HL-60 (cell line): Measurements from ENCODE around the gene ANAPC2.
"Not testable (repeated sequence)": the region's sequence is repeated elsewhere in the genome, so short reads cannot be mapped to it uniquely, and the experiment has no call there.

Experiments
- DNase-seq, 2 experiments: peaks; one replicate each; pipeline ENCODE4 v3.0.0-alpha.2; 2010 to 2020; ENCODE audit warnings: low read depth in 1 of 2, low spot score in 1 of 2
- H3K27ac ChIP-seq: fragments of 250-450 bp; sonication (Bioruptor Pico); replicated peaks from 2 replicates; pipeline ENCODE4 v1.5.1; 2020; ENCODE audit warnings: mild to moderate bottlenecking, moderate library complexity
- H3K27me3 ChIP-seq: fragments of 250-450 bp; sonication (Bioruptor Pico); 2 replicates; pipeline ENCODE4 v1.5.1; 2021; ENCODE audit warnings: mild to moderate bottlenecking, moderate library complexity; ENCODE audit not compliant: insufficient read depth, poor library complexity, severe bottlenecking
- H3K4me3 ChIP-seq: replicated peaks from 2 replicates; pipeline ENCODE4 v1.5.1; 2011; ENCODE audit warnings: mild to moderate bottlenecking, control low read depth, low read length; ENCODE audit not compliant: insufficient read depth
- CTCF ChIP-seq: IDR thresholded peaks from one replicate; pipeline ENCODE4 v1.5.1; 2011; ENCODE audit warnings: low read length, control low read depth, inconsistent platforms; ENCODE audit not compliant: insufficient read depth
- GABPA ChIP-seq: IDR thresholded peaks from 2 replicates; pipeline ENCODE4 v1.6.1; 2012; ENCODE audit warnings: low read depth
- POLR2AphosphoS5 ChIP-seq: IDR thresholded peaks from 2 replicates; pipeline ENCODE4 v1.6.1; 2012; ENCODE audit warnings: low read depth
- REST ChIP-seq: IDR thresholded peaks from 2 replicates; pipeline ENCODE4 v1.6.1; 2012; ENCODE audit warnings: low read depth; ENCODE audit not compliant: insufficient replicate concordance
- SPI1 ChIP-seq: IDR thresholded peaks from 2 replicates; pipeline ENCODE4 v1.6.1; 2012; ENCODE audit warnings: low read depth, mild to moderate bottlenecking, borderline replicate concordance

Gene ANAPC2

GRCh38 chr9:137136261-137136880, 52.0 kb downstream of the ANAPC2 start:
- no peak for DNase-seq
- H3K27me3 ChIP-seq = peaks cover 45% of the 10 kb centered on the region
- TF ChIP-seq CTCF (no peak), GABPA (no peak), REST (no peak), SPI1 (no peak), POLR2AphosphoS5 (no peak)

GRCh38 chr9:137135154-137135553, 53.2 kb downstream of the ANAPC2 start:
- not testable (repeated sequence) for H3K4me3 ChIP-seq, H3K27ac ChIP-seq, DNase-seq
- H3K27me3 ChIP-seq = peaks cover 40% of the 10 kb centered on the region

More at GRCh38 chr9:137136261-137136880, 52.0 kb downstream of the ANAPC2 start:
- Histone ChIP-seq H3K4me3 (no peak overlapping the region), H3K27ac (no peak overlapping the region)

DNA sequence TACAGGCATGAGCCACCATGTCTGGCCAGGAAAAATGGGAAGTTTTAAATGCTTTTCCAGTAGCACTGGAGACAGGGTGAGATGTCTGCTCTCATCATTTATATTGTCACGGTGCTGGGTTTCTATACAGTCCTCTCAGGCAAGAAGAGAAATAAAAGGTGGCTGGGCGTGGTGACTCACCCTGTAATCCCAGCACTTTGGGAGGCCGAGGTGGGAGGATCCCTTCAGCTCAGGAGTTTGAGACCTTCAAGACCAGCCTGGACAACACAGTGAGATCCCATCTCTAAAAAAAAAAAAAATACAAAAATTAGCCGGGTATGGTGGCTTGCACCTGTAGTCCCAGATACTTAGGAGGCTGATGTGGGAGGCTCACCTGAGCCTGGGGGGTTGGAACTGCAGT, 54.2 kb downstream of the ANAPC2 start:
- Histone ChIP-seq H3K27me3 (peaks cover 33% of the 10 kb centered on the region), H3K27ac (no peak overlapping the region), H3K4me3 (no peak overlapping the region)
- TF ChIP-seq CTCF (no peak), REST (no peak), GABPA (no peak), POLR2AphosphoS5 (no peak), SPI1 (no peak)
- DNase-seq = no peak

DNA sequence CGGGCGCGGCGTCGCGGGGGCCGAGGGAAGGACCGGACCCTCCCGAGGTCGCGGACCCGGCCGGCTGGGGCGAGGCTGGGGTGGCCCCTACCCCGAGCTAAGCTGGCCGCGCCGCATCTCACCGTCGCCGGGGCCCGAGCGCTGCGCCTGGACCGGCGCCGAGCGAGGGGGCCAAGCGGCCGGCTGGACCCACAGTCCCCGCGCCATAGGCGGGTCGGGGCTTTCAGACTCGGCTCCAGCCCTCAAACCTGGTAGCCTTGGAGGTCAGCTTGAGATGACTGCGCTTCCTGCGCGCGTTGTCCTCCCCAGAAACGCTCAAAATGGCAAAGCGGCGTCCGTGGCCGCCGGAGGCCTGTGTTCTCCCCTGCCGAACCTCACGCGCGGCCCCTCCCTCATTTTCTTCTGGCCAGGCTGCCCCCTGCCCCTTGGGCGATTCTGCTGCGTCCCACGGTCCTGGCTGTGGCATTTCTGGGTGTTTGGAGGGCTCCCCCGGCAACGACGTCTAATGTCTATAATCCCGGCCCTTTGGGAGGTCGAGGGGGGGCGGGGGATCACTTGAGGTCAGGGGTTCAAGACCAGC, 58.1 kb downstream of the ANAPC2 start:
- no peak for TF ChIP-seq GABPA
- no peak for TF ChIP-seq POLR2AphosphoS5
- no peak for TF ChIP-seq CTCF
- no peak for TF ChIP-seq REST
- no peak for TF ChIP-seq SPI1
- no peak for DNase-seq
- H3K27me3 ChIP-seq = no peaks in the 10 kb centered on the region
- H3K4me3 ChIP-seq = peak overlapping the region; percentile 87
- H3K27ac ChIP-seq = no peak overlapping the region
